Endothelial cell of umbilical vein (primary cell): ENCODE data around the gene MOB1A. TPM values are rescaled to one million over a fixed set of nuclear protein-coding genes. Genes with fewer than 3 reads are reported as not detected.
"Not testable (repeated sequence)": the region's sequence is repeated elsewhere in the genome, so short reads cannot be mapped to it uniquely, and the experiment has no call there.

Experiments used
- BruUV-seq: library from RNA; stranded (reverse); fragments of 400-500 nt; replicated peaks from 2 replicates; lab custom pipeline; 2021; lab: Mats Ljungman, UMichigan
- CTCF ChIA-PET: fragments of 300-600, 350-600 bp; sonication (Branson Sonifier 250); formaldehyde crosslinking; loops from one replicate; lab custom pipeline; 2021; ENCODE audit warnings: antibody characterized with exemption, inconsistent platforms; lab: Charles Lee
- POLR2A ChIA-PET: fragments of 300-600, 350-600 bp; sonication (Branson Sonifier 250); formaldehyde crosslinking; loops from one replicate; lab custom pipeline; 2021; ENCODE audit warnings: antibody characterized with exemption, inconsistent platforms; lab: Charles Lee
- DNase-seq: peaks from one replicate; pipeline ENCODE4 v3.0.0-alpha.2; 2011; ENCODE audit warnings: low read depth, low spot score
- FAIRE-seq: peaks from 2 replicates; lab custom pipeline; 2011; peaks lifted over from hg19 to GRCh38; lab: Jason Lieb, UNC
- H2AFZ ChIP-seq: 2 replicates; pipeline ENCODE4 v1.6.0; 2012; ENCODE audit warnings: low read depth, low read length, control low read depth, inconsistent platforms
- H3K27ac ChIP-seq: 2 replicates; pipeline ENCODE4 v1.5.1; 2011; ENCODE audit warnings: low read depth, mild to moderate bottlenecking, control low read depth, low read length, moderate library complexity; ENCODE audit not compliant: insufficient read depth
- H3K27me3 ChIP-seq, 2 experiments: 2 replicates each; pipeline versions ENCODE4 v1.6.0 to v1.6.1; 2011; ENCODE audit warnings: low read length in 2 of 2, mixed read lengths in 1 of 2; ENCODE audit not compliant: control insufficient read depth in 2 of 2, insufficient read depth in 2 of 2
- H3K36me3 ChIP-seq, 2 experiments: 2 replicates in 1 of 2; 3 replicates in 1 of 2; pipeline ENCODE4 v1.5.1; 2011; ENCODE audit warnings: low read length in 2 of 2, mild to moderate bottlenecking in 1 of 2, moderate library complexity in 1 of 2; ENCODE audit not compliant: control insufficient read depth in 2 of 2, insufficient read depth in 2 of 2; ENCODE audit errors: extremely low read depth in 1 of 2
- H3K4me1 ChIP-seq: 3 replicates; pipeline ENCODE4 v1.5.1; 2011; ENCODE audit warnings: mild to moderate bottlenecking, low read length; ENCODE audit not compliant: control insufficient read depth, insufficient read depth; ENCODE audit errors: extremely low read depth
- H3K4me2 ChIP-seq: 2 replicates; pipeline ENCODE4 v1.6.1; 2011; ENCODE audit warnings: low read length, control low read depth, mixed read lengths; ENCODE audit not compliant: insufficient read depth
- H3K4me3 ChIP-seq, 3 experiments: fragments of 200-600 bp in 1 of 3; sonication (generic), shearing (Covaris generic) in 1 of 3; replicated peaks in 1 of 3; 2 replicates each; pipeline ENCODE4 v1.5.1; 2011 to 2016; ENCODE audit warnings: control low read depth in 3 of 3, low read length in 3 of 3, mild to moderate bottlenecking in 2 of 3, inconsistent platforms in 1 of 3, low read depth in 1 of 3, moderate library complexity in 1 of 3; ENCODE audit not compliant: insufficient read depth in 1 of 3
- H3K79me2 ChIP-seq: 2 replicates; pipeline ENCODE4 v1.6.0; 2012; ENCODE audit warnings: low read length, inconsistent platforms; ENCODE audit not compliant: control insufficient read depth, insufficient read depth
- H3K9ac ChIP-seq: replicated peaks from 2 replicates; pipeline ENCODE3; 2011; ENCODE audit warnings: low read length, control low read depth; ENCODE audit not compliant: insufficient read depth; ENCODE audit errors: extremely low read depth
- H3K9me1 ChIP-seq: replicated peaks from 3 replicates; pipeline ENCODE4 v1.6.0; 2011; ENCODE audit warnings: mild to moderate bottlenecking, low read length; ENCODE audit not compliant: control insufficient read depth, insufficient read depth; ENCODE audit errors: extremely low read depth
- H3K9me3 ChIP-seq: replicated peaks from 2 replicates; pipeline ENCODE4 v1.5.1; 2012; ENCODE audit warnings: low read length, inconsistent platforms; ENCODE audit not compliant: control insufficient read depth, insufficient read depth
- H4K20me1 ChIP-seq: replicated peaks from 2 replicates; pipeline ENCODE3; 2011; ENCODE audit warnings: mild to moderate bottlenecking, low read length; ENCODE audit not compliant: control insufficient read depth, insufficient read depth; ENCODE audit errors: extremely low read depth
- CTCF ChIP-seq, 2 donors: IDR thresholded peaks; 1 replicate in 1 of 2; 2 replicates in 1 of 2; pipeline ENCODE4 v1.5.1; 2011; ENCODE audit warnings: low read length in 2 of 2, mild to moderate bottlenecking in 2 of 2, moderate library complexity in 2 of 2, control low read depth in 1 of 2, inconsistent platforms in 1 of 2, low read depth in 1 of 2; ENCODE audit not compliant: insufficient read depth in 1 of 2; ENCODE audit errors: extremely low read depth in 1 of 2
- EZH2 ChIP-seq: IDR thresholded peaks from 2 replicates; pipeline ENCODE4 v1.6.1; 2012; ENCODE audit warnings: borderline replicate concordance, low read depth, mild to moderate bottlenecking, moderate library complexity, low read length, inconsistent platforms; ENCODE audit not compliant: severe bottlenecking
- FOS ChIP-seq: IDR thresholded peaks from 2 replicates; pipeline ENCODE4 v1.6.1; 2011; ENCODE audit warnings: mild to moderate bottlenecking, low read length, moderate library complexity, borderline replicate concordance; ENCODE audit not compliant: insufficient read depth
- GATA2 ChIP-seq: IDR thresholded peaks from 2 replicates; pipeline ENCODE4 v1.7.0; 2011; ENCODE audit warnings: low read depth, mild to moderate bottlenecking, moderate library complexity, mixed read lengths, low read length; ENCODE audit not compliant: insufficient read length, insufficient read depth
- JUN ChIP-seq: IDR thresholded peaks from 2 replicates; pipeline ENCODE4 v1.6.1; 2011; ENCODE audit warnings: borderline replicate concordance, low read depth; ENCODE audit not compliant: insufficient read length, insufficient read depth
- MAX ChIP-seq: IDR thresholded peaks from 2 replicates; pipeline ENCODE4 v1.6.1; 2011; ENCODE audit not compliant: insufficient read depth, insufficient read length
- MYC ChIP-seq: IDR thresholded peaks from one replicate; pipeline ENCODE4 v1.6.1; 2011; ENCODE audit warnings: mild to moderate bottlenecking, low read depth, low read length
- POLR2A ChIP-seq: IDR thresholded peaks from 2 replicates; pipeline ENCODE4 v1.6.1; 2012; ENCODE audit warnings: low read depth, mild to moderate bottlenecking, control low read depth, low read length
- POLR2AphosphoS5 ChIP-seq: IDR thresholded peaks from 2 replicates; pipeline ENCODE4 v1.6.1; 2012; ENCODE audit warnings: low read depth, mild to moderate bottlenecking, control low read depth, low read length, moderate library complexity; ENCODE audit not compliant: insufficient read depth
- dilution Hi-C: fragments of 300-500 bp; cut with MboI; formaldehyde crosslinking; loops from one replicate; pipeline ENCODE4 v1.15.0; 2019; ENCODE audit warnings: low sequenced_read_pairs; ENCODE audit not compliant: extremely low pct_ligation_motif_present
- intact Hi-C: fragments of 100-400 bp; cut with micrococcal nuclease; formaldehyde crosslinking; loops from one replicate; pipeline ENCODE4 v1.10.0; 2022
- polyA plus RNA-seq, 4 experiments: library from polyadenylated mRNA; depleted of rRNA in 3 of 4; stranded (reverse) in 3 of 4; unstranded in 1 of 4; fragments of >200 nt; gene quantifications; 2 replicates each; pipeline versions ENCODE4 v1.2.1 to v1.2.3, GENCODE V29; 2011 to 2012; ENCODE audit warnings: missing spikeins in 1 of 4
- total RNA-seq: library from RNA; stranded (reverse); gene quantifications from 2 replicates; pipeline ENCODE4 v1.2.3, GENCODE V29; 2021

MOB1A gene
- total and polyA plus RNA-seq, 2 donors (not counting 3 experiments of a cell fraction or from before 2014, with no cell fraction given) = 25.3 to 112 TPM

GRCh38 chr2:74216642-74217041 is 38.0 kb upstream of the MOB1A start:
- no peak overlapping the region for H2AFZ ChIP-seq
- dilution Hi-C loops (no loop called here), intact Hi-C loops (no loop called here)
- no peaks in the 10 kb centered on the region for H3K79me2 ChIP-seq
- H3K9ac ChIP-seq = no peak overlapping the region
- H3K4me1 ChIP-seq = no peaks in the 10 kb centered on the region
- no peak for TF ChIP-seq FOS
- no peak for TF ChIP-seq MYC
- no peak for TF ChIP-seq GATA2
- TF ChIP-seq POLR2A = no peak
- TF ChIP-seq EZH2 = no peak
- no peak for TF ChIP-seq MAX
- TF ChIP-seq JUN = no peak
- no peak for TF ChIP-seq CTCF (IDR thresholded peaks at IDR 0.05; ENCODE audit: extremely low read depth in 1 of 2, insufficient read depth in 1 of 2, low read depth in 1 of 2, low read length in 2 of 2)
- no peak for TF ChIP-seq POLR2AphosphoS5
- no peak overlapping the region for H3K4me3 ChIP-seq
- H3K4me2 ChIP-seq = no peak overlapping the region
- no peaks in the 10 kb centered on the region for H3K27me3 ChIP-seq
- no peak for FAIRE-seq
- no peak for DNase-seq
- H3K27ac ChIP-seq = no peak overlapping the region
- no TSS peak for BruUV-seq
- no peaks in the 10 kb centered on the region for H3K9me1 ChIP-seq
- H4K20me1 ChIP-seq = no peaks in the 10 kb centered on the region
- ChIA-PET CTCF (interaction anchor here (1.3 to 2.1 kb wide), 4 partner anchors 11 to 118 kb away, joined by 3 to 7 read pairs (median 4); no protein-coding TSS in a partner anchor), POLR2A (no interaction called here)
- no peaks in the 10 kb centered on the region for H3K9me3 ChIP-seq
- peaks cover 6 to 8% of the 10 kb centered on the region in 2 experiments for H3K36me3 ChIP-seq

- H3K79me2 ChIP-seq, H2AFZ ChIP-seq, FAIRE-seq, H3K4me1 ChIP-seq, H3K4me2 ChIP-seq, BruUV-seq, H3K27ac ChIP-seq, H3K9ac ChIP-seq, H3K27me3 ChIP-seq, intact Hi-C loops, dilution Hi-C loops, POLR2A ChIA-PET, H3K4me3 ChIP-seq, H4K20me1 ChIP-seq, H3K9me3 ChIP-seq, DNase-seq, H3K9me1 ChIP-seq: not testable (repeated sequence)
- CTCF ChIA-PET = interaction anchor here (1.4 to 2.1 kb wide), 3 partner anchors 10 to 119 kb away, joined by 3 to 7 read pairs (median 6); no protein-coding TSS in a partner anchor
- peaks cover 8 to 10% of the 10 kb centered on the region in 2 experiments for H3K36me3 ChIP-seq
Measured at GRCh38 chr2:74215771-74216170, 37.1 kb upstream of the MOB1A start.
